COLO668 (cell line): ENCODE results near the gene RTN4.
"Not testable (repeated sequence)": the region's sequence is repeated elsewhere in the genome, so short reads cannot be mapped to it uniquely, and the experiment has no call there.

ENCODE experiments used
- DNase-seq: peaks from one replicate; lab custom pipeline; 2025; ENCODE audit not compliant: unreplicated experiment; lab: John Stamatoyannopoulos, UW

The RTN4 gene

DNA sequence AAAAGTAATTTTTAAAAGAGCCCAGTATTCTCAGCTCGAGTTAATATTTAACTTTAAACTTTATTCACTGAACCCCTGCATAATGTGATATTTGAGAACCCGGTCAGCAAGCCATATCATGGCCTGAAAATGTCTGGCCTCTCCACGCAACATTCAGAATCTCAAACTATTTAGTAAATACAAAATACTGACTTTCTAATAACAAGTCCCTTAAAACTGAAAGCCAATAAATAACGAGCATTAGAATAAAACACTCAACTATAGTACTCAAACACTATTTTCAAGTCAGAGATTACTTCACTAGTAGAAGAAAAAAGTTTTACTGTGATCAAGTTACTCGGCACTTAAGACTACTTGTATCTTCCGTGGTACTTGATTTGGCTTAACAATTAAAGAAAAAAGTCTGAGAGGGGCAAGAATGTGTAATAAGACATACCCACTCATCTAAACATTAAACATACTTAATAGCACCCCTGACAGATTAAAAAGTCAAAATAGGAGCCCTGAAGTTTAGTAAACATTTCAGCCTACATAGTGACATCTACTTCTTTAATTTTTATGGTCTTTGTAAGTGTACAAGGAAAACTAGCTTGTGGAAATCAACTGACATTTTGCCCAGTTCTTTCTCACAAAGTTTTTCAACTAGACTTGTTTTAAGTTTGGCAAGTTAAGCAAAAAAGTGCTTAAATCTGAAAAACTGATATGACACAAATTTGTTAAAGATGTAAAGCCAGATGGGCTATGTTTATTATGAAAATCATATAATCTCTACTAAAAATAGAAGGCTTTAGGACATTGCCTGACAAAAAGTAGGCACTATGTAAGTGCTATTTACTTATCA lies 38.2 kb downstream of the RTN4 start:
- no peak for DNase-seq

DNA sequence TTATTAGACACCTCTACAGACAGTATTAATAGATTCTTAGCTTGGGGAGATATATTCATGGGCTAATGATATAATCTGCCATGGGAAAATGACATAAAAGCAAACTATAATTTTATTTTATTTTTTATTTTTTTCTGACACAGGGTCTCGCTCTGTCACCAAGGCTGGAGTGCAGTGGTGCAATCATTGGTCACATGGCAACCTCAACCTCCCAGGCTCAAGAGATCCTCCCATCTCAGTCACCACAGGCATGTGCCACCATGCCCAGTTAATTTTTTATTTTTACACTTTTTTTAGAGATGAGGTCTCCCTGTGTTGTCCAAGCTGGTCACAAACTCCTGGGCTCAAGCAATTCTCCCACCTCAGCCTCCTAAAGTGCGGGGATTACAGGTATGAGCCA lies 39.3 kb downstream of the RTN4 start:
- DNase-seq, result no peak

DNA sequence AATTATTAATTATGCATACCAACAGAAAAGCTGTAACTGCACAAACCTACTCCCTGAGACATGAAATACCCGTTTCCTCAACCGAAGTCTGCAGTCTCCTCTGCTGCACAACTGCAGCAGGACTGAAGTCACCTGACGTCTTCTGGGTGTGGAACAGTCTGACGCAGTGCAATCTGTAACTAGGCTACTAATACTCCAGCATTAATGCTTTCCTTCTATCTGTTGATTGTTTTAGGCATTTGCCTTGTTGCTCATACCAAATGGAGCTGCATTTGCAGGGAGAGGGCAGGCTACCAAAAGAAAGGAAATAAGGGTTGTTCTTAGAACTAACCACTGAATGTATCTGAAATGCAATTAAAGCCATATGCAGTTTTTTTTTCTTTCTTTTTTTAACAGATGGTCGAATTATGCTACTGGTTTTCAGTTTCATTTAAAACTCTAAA lies 40.1 kb downstream of the RTN4 start:
- no peak for DNase-seq

DNA sequence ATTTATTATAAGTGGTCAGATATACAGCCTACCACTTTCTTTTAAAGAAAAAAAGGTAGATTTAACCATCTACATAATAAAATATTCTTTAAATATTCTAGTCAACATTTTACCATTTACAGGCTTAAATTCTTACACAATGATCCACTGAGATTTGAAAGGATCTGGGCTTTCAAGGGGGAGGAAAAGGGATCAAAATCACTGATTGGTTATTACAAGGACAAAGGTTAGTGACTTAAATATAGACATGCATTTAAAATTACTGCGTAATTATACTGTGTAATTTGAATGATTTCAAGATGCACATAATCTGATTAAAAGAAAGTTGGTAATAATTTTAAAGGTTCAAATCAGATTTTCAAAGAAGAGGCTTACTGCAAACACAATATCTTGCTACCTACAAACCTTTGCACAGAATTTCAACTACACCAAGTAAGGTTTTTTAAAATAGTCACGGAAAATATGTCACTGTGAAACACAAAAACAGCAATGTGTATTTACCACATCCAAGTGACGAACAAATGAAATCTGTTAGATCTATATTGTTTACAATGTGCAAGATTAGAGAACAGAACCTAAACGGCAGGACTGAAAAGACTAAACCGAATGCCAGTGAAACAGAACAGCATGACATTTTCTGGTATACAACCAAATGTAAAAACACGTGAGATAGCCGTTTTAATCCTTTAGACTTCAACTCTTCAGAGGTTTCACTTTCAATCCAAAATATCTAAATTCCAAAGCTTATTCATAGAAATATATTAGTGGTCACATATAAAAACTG lies 40.8 kb downstream of the RTN4 start:
- no peak for DNase-seq

DNA sequence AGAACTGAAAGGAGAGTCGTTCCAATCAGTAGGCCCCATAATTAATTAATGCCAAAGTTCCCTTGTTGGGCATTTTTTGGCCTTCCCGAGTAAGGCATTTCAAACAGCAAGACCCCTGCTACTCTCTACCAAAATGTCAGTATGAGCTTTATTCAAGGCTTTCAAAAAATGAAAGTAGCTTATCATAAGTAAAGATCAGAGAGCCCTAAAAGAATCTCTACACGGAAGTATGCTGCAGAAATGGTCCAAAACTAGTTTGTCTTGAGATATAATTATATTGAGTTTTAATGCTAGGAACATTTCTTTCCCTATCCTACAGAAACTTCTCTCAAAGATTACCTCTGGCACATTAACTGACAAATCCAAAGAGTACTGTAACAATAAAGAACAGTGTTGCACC lies 43.9 kb downstream of the RTN4 start:
- no peak for DNase-seq

DNA sequence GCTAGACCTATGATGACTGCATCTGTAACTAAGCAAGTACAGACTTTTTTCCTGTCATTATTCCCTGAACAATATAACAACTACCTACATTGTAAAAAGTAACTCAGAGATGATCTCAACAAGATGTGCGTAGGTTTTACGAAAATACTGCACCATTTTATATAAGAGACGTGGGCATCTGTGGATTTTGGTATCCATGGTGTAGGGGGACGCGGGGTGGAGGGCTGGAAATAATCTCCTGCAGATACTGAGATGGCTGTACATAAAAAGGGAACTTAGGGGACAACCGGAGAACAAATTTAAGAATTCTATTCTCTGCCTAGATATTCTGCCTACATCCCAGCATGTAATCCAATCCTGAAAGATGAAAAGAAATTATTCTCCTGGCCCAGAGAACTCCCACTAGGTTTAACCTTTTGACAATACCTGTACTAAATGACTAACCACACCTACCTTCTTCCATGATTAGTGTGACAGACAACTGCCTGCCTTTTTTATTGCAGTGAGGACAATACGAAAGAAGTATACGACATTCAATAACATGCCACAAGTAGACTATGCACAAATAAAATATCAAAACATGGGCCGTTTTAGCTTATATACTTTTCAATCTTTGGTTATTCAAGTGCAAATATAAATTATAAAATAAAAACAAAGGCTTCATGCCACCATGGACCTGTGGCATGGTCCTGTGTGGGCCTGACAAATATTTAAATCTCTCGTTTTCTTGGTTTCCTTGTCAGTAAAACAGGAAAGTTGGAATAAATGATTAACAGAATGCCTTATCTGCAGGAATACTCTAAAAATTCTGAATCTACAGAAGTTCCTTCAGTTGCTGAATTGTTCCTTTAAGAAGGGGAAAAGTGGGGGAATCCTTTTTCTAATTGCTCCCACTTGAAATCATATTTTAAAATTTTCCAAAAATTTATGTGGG lies 46.3 kb downstream of the RTN4 start:
- DNase-seq, result no peak

DNA sequence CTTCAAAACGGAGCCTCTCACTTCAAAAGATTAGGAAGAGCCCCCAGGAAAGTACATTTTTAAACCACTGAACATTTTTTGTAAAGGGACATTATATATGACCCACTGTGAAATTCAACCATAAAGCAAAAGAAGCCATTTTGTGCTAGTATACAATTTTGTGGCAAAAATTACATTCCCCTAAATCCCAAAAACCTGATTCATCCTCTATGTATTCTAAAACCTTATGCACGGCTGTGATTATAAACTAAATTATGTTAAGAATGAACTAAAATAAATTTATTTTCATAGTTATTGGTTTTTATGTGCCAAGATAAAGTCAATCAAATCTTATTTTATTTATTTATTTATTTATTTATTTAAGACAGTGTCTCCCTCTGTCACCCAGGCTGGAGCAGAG lies 48.5 kb downstream of the RTN4 start:
- DNase-seq, result no peak

DNA sequence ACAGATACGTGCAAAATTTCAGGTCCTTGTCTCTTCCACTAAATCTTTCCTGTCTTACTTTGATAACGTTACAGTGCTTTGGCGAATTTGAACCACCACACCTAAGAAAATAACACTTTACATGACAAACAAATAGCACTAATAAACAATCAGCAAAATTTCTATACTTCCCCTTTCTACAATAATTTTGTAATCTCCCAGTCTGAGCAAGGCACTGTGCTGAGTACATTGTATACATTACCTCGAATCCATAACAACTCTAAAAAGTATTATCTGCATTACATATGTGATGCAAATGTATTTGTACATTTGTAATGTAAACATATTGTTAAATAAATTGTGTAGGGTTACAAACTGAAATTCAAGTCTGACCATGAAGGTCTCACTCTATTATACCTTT lies 49.9 kb downstream of the RTN4 start:
- no peak for DNase-seq

DNA sequence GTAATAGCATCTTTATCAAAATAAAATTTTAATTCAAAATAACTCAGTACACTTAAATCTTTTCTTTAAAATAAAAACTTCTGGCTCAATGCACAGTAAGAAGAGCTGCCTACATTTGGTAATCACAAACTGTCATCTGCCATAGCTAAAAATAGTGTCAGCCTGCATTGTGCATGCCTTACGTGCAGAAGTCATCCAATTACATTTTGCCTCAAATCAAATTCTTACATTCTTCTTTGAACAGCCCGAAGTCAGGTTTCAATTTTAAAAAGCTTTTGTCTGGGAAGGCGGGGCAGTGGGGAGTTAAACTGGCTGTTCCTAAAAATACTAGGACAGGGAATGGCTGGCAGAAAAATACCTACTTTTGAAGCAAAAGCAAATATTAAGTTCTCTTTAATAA lies 51.1 kb downstream of the RTN4 start:
- no peak for DNase-seq

DNA sequence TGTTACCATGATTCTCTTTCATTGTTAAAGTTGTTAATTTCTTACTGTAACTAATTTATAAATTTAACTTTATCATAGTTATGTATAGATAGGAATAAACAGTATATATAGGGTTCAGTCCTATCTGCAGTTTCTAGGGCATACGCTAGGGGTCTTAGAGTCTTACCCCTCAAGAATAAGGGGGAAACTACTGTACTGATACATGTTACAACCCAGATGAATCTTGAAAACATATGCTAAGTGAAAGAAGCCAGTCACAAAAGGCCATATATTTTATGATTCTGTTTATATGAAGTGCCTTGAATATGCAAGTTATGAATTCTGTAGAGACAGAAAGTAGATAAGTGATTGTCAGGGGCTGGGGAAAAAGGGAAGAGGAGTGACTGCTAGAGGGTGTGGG lies 52.4 kb downstream of the RTN4 start:
- no peak for DNase-seq

DNA sequence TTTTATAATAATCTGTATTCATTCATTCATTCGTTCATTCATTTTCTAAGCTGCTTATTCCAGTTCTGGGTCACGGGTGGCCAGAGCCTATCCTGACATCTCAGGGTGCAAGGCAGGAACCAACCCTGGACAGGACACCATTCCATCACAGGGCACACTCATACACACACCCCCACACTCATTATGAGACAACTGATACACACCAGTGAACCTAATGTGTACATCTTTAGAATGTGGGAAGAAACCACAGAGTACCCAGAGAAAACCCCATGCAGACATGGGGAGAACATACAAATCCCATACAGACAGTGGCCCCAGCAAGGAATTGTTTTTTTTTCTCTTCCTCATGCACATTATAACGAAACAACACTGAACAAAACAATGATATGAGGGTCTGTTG lies 54.7 kb downstream of the RTN4 start:
- no peak for DNase-seq

DNA sequence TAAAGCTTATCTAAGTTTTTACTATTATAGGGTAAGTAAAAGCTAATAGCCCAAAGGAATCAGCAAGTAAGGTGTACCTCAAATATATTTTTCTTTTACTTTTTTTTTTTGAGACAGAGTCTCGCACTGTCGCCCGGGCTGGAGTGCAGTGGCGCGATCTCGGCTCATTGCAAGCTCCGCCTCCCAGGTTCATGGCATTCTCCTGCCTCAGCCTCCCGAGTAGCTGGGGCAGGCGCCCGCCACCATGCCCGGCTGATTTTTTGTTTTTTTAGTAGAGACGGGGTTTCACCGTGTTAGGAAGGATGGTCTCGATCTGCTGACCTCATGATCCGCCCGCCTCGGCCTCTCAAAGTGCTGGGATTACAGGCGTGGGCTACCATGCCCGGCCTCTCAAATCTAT lies 59.6 kb downstream of the RTN4 start:
- DNase-seq, result not testable (repeated sequence)

DNA sequence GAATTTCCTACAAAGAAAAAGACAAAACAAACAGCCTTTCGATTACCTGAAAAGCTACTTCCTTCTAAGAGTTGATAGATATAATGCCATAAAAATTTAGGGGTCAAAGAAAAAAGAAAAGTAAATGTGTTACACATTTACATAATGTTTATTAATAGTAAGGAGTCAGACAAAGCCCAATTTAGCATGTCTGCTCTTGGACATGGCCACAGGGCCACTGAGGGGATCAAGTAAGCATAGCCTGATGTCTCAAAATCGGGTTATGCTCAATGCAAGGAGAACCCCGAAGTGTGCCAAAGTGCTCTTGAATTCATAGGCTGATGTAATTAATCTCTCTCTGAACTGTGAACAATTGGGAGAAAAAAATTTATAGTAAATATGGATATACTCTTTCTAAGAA lies 61.6 kb downstream of the RTN4 start:
- no peak for DNase-seq

DNA sequence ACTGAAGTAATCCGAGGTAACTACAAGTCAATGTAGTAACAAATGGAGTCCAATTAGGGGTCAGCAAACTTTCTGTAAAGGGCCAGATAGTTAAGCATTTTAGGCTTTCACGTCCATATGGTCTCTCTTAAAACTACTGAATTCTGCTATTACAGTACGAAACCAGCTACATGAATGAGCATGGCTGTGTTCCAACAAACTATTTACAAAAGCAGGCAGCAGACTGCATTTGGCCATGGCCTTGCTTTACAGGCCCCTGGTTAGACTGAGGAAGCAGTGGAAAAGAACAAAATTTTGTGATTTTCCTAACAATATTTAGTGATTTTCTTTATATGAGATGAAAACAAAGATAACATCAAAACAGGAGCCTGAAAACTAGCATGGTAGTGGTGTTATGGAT lies 64.0 kb downstream of the RTN4 start:
- DNase-seq, result no peak

DNA sequence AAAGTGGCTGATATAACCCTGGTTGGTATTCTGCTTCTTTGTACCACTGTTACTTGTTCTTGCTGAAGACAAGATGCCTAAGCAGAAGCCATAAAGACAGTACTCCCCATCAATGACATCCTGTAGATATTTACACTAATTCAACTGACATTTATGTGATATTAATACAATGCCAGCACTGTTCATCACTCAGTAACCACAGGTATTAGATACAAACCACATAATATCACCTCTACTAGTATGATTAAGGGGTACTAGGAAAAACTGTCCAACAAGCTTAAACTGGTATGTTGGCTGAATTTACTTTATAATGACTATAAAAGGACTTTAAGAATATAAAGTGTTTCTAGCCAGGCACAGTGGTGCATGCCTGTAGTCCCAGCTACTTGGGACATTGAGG lies 65.8 kb downstream of the RTN4 start:
- no peak for DNase-seq

DNA sequence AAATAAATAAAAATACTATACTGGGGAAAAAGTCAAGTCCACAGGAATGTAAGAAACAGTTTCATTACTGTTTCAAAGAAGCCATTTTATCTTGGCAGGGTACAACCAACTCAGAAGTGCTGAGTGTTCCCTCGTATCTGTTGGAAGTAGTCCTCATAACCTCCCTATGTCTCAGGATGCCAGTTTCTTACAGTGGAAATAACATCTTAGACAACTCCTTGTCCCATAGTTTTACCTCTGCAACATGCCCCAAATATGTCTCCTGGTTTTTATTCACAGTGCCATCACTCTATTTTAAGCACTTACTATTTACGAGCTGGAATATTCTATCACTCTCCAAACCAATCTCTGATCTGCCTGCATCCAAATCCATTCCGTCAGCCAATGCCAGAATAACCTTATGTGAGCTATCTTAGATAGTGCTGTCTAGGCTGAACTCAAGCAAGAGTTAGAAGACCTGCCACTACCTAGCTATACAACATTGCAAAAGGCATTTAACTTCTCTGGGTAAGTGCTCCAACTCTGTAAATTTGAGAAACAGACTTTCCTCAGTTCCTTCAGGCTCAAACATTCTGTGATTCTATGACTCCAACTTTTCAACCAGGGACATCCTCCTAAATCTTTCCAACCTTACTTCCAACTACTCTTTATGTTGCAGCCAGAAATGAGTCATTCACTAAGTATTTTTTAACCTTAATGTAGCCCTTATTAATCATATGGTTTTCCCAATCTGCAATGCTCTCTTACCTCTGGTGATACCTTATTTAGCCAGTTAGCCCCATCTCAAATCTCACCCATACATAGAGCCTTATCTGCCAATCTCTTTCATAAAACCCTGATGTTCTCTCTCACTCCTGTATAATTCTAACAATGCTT lies 66.7 kb downstream of the RTN4 start:
- no peak for DNase-seq

DNA sequence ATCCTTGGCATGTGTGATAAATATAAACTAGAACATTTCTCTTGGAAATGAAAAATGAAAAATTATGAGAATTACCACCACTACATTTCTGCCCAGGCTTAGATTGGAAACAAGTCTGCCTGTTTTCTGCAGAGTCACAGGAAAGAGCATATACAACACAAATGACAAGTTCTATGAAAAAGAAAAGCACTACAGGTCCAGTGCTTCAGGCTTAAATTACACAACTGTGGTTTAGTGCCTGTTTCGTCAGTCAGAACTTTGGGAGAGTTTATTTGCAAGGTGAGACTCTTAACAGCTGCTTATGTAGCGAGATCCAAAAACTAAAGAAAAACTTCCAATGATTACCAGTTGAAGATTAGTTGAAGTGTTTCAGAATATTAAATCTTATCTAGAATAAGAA lies 68.9 kb downstream of the RTN4 start:
- no peak for DNase-seq

DNA sequence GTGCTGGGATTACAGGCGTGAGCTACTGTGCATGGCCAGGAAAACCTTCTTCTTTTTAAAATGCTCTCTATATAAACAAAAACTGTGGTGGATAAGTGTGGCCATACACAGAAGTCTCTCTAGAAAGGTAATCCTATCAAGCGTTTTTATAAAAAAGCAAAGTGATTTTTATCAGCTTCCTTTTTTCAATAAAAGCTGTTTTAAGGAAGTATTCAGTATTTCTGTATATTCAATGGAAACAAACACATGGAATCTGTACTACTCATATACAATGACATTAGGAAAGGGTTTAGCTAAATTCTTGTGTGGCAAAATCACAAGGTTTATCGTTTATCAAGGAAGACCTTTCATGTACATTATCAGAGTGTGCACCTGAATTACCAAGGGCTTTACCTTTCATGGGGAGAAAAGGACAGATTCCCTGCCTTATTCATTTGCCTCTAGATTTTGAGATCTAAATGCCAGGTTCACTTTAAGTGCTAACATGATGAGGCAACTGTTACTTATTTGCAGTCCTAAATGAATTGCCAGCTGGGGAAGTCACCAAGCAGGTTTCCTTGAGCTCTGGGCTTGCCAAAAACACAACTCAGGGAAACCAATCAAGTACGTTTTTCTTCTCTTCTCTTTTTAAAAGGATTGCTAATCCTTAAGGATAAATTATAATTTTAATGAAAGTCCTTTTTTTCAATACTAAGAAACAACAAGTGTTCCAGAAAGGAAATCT lies 70.8 kb downstream of the RTN4 start:
- no peak for DNase-seq

DNA sequence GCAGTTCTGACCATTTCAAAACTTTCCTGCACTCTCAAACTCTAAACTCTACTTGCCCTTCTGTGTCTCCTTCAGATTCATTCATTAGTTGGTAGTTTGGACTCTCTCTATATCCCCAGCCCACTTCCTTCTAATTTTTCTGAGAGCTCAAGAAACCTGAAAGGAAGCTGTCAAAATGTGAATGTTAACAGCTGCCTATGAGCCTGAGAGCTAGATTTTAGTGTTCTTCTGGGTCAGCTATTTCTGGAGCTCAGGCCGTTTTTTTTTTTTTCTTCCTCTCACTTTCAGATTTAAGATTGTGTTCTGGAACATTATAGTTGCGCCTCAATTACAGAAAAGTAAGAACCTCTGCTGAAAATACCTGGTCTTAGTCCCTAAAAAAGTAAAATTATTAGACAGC lies 73.1 kb downstream of the RTN4 start:
- no peak for DNase-seq
